Measurements from ENCODE around the gene STARD3. TPM values are rescaled to one million over a fixed set of nuclear protein-coding genes. Genes with fewer than 3 reads are reported as not detected.
"Not testable (repeated sequence)": the region's sequence is repeated elsewhere in the genome, so short reads cannot be mapped to it uniquely, and the experiment has no call there.

The STARD3 gene
- total RNA-seq, 2 donors from 2014 or later: 59.8 to 76.0 TPM

GRCh38 chr17:39700148-39700987 lies 63.4 kb downstream of the STARD3 start:
- ATAC-seq (replicated peaks): no peak
- no peak overlapping the region for H3K4me3 Mint-ChIP-seq
- H3K4me1 Mint-ChIP-seq: peaks cover 5% of the 10 kb centered on the region
- H3K36me3 Mint-ChIP-seq (ENCODE audit: low read depth): no peaks in the 10 kb centered on the region
- no peak overlapping the region for H3K27ac Mint-ChIP-seq
- no peaks in the 10 kb centered on the region for H3K9me3 Mint-ChIP-seq
- H3K27me3 Mint-ChIP-seq: peaks cover 20% of the 10 kb centered on the region

DNA sequence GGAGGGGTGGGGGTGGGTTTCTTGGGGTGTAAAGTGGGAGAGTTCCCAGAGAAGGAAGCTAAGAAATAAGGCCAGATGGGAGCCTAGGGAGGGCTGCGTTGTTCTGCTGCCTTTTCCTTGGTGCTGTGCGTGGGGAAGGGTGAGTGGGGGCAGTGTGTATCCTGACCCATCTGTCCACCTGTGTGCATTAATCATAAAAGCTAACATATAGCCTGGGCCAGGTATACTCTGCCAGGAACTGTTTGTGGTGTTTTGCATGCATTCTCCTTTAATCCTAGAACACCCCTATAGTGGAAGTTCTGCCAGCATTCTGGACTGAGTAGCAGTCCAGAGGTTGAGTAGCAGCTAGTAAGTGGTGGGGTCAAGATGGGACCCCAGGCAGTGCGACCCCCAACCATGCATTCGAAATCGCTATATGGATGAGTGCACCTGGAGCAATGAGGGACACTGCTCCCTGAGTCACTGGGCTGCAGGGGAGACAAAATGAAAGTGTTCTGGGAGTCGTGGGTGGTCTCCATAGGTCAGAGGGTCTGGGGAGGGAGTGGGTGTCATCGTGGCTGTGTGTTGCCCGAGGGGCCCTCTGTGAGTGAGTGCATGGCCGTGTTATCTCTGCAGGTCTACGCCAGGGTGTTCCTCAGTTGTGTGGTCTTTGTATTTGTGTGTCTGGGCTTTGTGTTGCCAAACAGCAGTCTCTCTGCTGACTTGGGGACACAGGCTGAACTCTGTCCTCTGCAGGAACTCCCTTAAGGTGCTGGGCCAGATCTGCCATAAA lies 64.3 kb downstream of the STARD3 start:
- H3K4me3 Mint-ChIP-seq: no peak overlapping the region
- no peaks in the 10 kb centered on the region for H3K9me3 Mint-ChIP-seq
- peaks cover 5% of the 10 kb centered on the region for H3K4me1 Mint-ChIP-seq
- H3K36me3 Mint-ChIP-seq (ENCODE audit: low read depth): no peaks in the 10 kb centered on the region
- no peak for ATAC-seq (replicated peaks)
- H3K27me3 Mint-ChIP-seq: peaks cover 20% of the 10 kb centered on the region
- H3K27ac Mint-ChIP-seq: no peak overlapping the region

DNA sequence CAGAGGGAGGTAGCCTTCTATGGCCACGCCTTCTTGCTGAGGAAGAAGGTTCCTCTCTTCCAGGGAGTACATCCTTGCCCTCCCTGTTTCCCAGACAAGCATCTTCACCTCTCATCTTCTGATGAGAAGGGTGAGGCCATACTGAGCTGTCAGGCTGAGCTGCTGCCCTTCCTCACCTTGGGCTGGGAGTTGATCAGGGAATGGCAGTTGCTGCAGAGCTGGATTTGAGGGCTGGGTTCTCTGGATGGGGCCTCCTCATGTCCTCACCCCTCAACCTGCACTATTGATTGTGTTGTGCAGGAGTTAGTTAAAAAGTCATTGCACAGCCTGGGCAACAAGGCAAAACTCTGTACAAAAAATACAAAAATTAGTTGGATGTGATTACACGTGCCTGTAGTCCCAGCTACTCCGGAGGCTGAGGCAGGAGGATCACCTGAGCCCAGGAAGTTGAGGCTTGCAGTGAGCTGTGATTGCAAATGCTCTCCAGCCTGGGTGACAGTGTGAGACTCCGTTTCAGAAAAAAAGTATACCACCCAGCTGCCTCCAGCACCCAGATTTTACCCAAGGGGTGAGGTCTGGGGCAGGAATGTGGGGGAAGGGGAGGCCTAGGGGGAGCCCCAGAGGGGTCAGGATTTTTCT lies 65.0 kb downstream of the STARD3 start:
- H3K27ac Mint-ChIP-seq: no peak overlapping the region
- no peak for ATAC-seq (replicated peaks)
- no peaks in the 10 kb centered on the region for H3K36me3 Mint-ChIP-seq (ENCODE audit: low read depth)
- H3K27me3 Mint-ChIP-seq: peaks cover 20% of the 10 kb centered on the region
- no peak overlapping the region for H3K4me3 Mint-ChIP-seq
- H3K9me3 Mint-ChIP-seq: no peaks in the 10 kb centered on the region
- H3K4me1 Mint-ChIP-seq: peaks cover 6% of the 10 kb centered on the region

- Mint-ChIP-seq H3K27me3 (peaks cover 20% of the 10 kb centered on the region), H3K36me3 (ENCODE audit: low read depth) (no peaks in the 10 kb centered on the region), H3K4me3 (no peak overlapping the region), H3K9me3 (no peaks in the 10 kb centered on the region), H3K4me1 (peaks cover 12% of the 10 kb centered on the region), H3K27ac (no peak overlapping the region)
- ATAC-seq (replicated peaks): no peak
Measured at GRCh38 chr17:39702901-39703893, 66.3 kb downstream of the STARD3 start.

DNA sequence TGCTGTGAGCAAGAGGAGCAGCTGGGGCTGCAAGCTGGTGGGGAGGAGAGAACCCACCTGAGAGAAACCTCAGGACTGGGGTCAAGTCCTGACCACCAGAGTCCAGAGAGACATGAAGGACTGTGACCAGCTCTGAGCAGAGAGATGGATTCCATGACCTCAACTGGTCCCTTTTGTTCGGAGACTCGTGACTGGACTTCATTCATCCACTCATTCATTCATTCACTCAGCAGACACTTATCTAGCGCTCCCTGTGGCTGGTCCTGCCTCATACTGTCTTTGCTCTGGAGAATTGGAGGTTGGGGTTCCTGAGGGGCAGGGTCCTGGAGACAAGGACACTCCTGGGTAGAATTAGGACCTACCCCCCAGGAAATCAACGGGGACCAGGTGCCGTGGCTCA lies 67.0 kb downstream of the STARD3 start:
- no peak overlapping the region for H3K4me3 Mint-ChIP-seq
- no peaks in the 10 kb centered on the region for H3K9me3 Mint-ChIP-seq

DNA sequence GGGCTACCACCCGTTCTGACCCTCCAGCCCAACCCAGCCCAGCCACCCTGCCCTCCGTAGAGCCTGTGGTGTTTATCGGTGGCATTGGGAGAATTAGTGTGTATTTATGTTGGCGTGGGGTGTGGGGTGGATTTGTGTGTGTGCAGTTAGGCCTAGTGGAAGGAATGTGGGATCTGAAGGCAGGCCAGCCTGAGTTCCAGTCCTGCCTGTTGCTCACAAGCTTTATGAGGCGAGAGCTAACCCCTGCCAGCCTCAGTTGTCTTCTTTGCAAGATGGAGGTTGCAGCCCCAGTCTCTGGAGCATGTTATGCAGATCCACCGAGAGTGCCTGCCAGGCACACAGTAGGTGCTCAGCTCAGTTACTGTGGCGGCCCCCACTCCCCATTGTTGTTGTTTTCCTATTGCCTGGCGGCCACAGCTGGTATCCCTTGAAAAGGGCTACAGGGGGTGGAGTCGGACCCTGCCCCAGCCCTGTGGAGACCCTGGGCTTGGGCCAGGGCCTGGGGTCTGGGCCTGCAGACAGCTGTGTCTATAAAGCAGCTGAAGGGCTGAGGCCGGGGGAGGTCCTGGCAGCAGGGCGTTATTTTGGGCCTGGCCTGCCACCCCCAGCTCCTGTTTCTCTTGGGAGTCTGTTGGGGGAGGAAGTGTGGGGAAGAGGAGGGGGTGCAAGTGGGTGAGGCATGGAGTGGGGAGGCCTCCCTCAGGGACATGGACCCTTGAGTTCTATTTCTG lies 68.0 kb downstream of the STARD3 start:
- H3K27me3 Mint-ChIP-seq: peaks cover 11% of the 10 kb centered on the region
- no peak for ATAC-seq (replicated peaks)
- no peak overlapping the region for H3K27ac Mint-ChIP-seq
- no peaks in the 10 kb centered on the region for H3K9me3 Mint-ChIP-seq
- H3K4me3 Mint-ChIP-seq: no peak overlapping the region
- H3K4me1 Mint-ChIP-seq: peaks cover 12% of the 10 kb centered on the region
- no peaks in the 10 kb centered on the region for H3K36me3 Mint-ChIP-seq (ENCODE audit: low read depth)

More for the DNA sequence above, 67.0 kb downstream of the STARD3 start:
- H3K27me3 Mint-ChIP-seq: peaks cover 18% of the 10 kb centered on the region
- no peak overlapping the region for H3K27ac Mint-ChIP-seq
- H3K4me1 Mint-ChIP-seq: peaks cover 12% of the 10 kb centered on the region
- H3K36me3 Mint-ChIP-seq (ENCODE audit: low read depth): no peaks in the 10 kb centered on the region
- no peak for ATAC-seq (replicated peaks)

DNA sequence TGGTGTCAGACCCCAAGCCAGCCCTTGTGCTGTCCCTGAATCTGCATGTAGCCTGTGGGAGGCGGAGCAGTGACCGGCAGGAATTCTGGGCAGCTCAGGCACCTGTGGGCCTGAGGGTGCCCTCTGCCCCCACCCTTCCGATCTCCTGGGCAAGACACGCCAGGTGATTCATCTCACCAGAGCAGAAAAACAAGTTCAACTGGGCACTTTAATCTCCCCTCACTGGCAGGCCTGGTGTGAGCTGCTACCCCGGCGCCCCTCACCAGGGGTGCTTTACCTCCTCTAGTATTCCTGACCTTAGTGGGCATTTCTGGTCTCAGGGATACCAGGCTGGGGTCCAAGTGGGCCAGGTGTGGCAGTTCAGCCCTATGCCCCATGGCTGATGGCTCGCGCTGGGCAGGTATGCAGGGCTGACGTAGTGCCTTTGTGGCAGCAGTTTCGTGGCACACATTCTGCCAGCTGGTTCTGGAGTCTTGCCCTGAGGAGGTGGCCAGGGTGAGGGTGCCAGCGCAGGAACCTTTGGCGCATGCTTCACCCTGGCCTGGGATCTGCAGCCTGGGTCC lies 68.9 kb downstream of the STARD3 start:
- H3K27ac Mint-ChIP-seq: no peak overlapping the region
- peaks cover 10% of the 10 kb centered on the region for H3K27me3 Mint-ChIP-seq
- ATAC-seq (replicated peaks): no peak
- H3K4me1 Mint-ChIP-seq: peaks cover 12% of the 10 kb centered on the region
- no peaks in the 10 kb centered on the region for H3K9me3 Mint-ChIP-seq
- no peaks in the 10 kb centered on the region for H3K36me3 Mint-ChIP-seq (ENCODE audit: low read depth)
- no peak overlapping the region for H3K4me3 Mint-ChIP-seq

DNA sequence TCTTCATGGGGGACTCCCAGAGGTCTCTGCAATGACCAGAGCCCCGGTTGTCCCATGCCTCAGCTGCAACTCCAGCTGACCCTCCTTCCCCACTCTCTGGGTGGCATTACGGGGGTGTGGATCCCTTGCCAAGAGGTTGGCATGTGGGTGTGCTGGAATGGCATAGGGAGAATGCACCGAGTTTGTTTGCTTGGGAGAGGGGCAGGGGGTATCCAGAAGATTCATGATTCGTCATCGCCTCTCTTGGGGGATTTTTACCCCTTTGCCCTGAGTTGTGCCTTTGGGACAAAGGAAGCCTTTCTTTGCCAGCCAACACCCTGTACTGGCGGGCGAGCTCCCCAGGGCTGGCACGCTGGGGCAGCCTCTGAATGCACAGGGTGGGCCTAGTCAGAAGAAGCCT lies 69.4 kb downstream of the STARD3 start:
- ATAC-seq (replicated peaks): no peak
- H3K27ac Mint-ChIP-seq: no peak overlapping the region

DNA sequence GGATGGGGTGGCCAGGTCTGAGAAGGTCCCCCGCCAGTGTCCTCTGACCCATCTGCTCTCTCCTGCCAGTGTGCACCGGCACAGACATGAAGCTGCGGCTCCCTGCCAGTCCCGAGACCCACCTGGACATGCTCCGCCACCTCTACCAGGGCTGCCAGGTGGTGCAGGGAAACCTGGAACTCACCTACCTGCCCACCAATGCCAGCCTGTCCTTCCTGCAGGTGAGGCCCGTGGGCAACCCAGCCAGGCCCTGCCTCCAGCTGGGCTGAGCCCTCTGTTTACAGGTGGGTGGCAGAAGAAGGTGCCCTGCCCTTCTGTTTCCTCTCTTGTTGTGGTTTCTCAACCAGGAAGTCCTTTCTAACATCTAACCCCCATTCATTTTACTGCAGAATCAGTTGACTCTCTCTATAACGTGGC lies 70.0 kb downstream of the STARD3 start:
- peak overlapping the region; percentile 23 for H3K4me3 Mint-ChIP-seq
- no peaks in the 10 kb centered on the region for H3K27me3 Mint-ChIP-seq
- H3K27ac Mint-ChIP-seq: peak overlapping the region; percentile 66
- H3K9me3 Mint-ChIP-seq: no peaks in the 10 kb centered on the region
- no peaks in the 10 kb centered on the region for H3K36me3 Mint-ChIP-seq (ENCODE audit: low read depth)
- peak; percentile 23 for ATAC-seq (replicated peaks)
- peaks cover 12% of the 10 kb centered on the region for H3K4me1 Mint-ChIP-seq

More for the DNA sequence above, 69.4 kb downstream of the STARD3 start:
- H3K9me3 Mint-ChIP-seq: no peaks in the 10 kb centered on the region
- H3K36me3 Mint-ChIP-seq (ENCODE audit: low read depth): no peaks in the 10 kb centered on the region
- no peak overlapping the region for H3K4me3 Mint-ChIP-seq
- peaks cover 4% of the 10 kb centered on the region for H3K27me3 Mint-ChIP-seq
- peaks cover 12% of the 10 kb centered on the region for H3K4me1 Mint-ChIP-seq

- H3K9me3 Mint-ChIP-seq: no peaks in the 10 kb centered on the region
- no peak overlapping the region for H3K27ac Mint-ChIP-seq
- peaks cover 11% of the 10 kb centered on the region for H3K4me1 Mint-ChIP-seq
- H3K4me3 Mint-ChIP-seq: no peak overlapping the region
- H3K36me3 Mint-ChIP-seq (ENCODE audit: low read depth): no peaks in the 10 kb centered on the region
- no peaks in the 10 kb centered on the region for H3K27me3 Mint-ChIP-seq
- ATAC-seq (replicated peaks): no peak
Measured at GRCh38 chr17:39709319-39709997, 72.5 kb downstream of the STARD3 start.

DNA sequence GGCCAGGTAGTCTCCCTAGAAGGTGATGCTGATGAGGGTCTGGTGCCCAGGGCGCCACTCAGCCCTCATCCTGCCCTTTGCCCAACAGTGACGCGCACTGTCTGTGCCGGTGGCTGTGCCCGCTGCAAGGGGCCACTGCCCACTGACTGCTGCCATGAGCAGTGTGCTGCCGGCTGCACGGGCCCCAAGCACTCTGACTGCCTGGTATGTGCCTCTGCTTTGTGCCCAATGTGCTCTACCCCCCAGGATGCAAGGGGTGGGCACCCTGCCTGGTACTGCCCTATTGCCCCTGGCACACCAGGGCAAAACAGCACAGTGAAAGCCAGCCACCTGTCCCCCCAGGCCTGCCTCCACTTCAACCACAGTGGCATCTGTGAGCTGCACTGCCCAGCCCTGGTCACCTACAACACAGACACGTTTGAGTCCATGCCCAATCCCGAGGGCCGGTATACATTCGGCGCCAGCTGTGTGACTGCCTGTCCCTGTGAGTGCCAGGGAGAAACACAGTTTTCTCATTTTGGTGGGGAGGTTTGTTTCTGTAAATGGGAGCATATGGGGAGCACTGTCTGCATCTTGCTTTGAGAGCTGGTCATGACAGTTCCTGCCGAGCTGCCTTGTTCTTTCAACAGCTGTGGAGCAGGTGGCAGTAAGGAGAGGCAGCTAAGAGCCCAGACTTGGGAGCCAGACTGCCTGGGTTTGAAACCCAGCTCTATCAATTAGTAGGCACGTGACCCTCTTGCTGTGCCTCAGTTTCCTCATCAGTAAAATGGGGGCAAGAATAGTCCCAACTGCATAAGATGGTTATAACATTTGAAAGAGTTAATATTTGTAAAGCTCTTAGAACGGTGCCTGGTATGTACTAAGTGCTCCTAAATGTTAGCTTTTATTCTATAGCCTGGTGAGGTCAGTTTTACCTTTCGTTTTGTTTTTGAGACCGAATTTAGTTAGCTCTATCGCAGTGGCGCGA lies 73.3 kb downstream of the STARD3 start:
- H3K27ac Mint-ChIP-seq: no peak overlapping the region
- H3K4me3 Mint-ChIP-seq: no peak overlapping the region
- no peaks in the 10 kb centered on the region for H3K36me3 Mint-ChIP-seq (ENCODE audit: low read depth)
- ATAC-seq (replicated peaks): no peak
- H3K4me1 Mint-ChIP-seq: peaks cover 7% of the 10 kb centered on the region
- no peaks in the 10 kb centered on the region for H3K27me3 Mint-ChIP-seq
- H3K9me3 Mint-ChIP-seq: no peaks in the 10 kb centered on the region

- not testable (repeated sequence) for ATAC-seq (replicated peaks); H3K4me1 Mint-ChIP-seq; H3K4me3 Mint-ChIP-seq; H3K36me3 Mint-ChIP-seq (ENCODE audit: low read depth); H3K27ac Mint-ChIP-seq; H3K9me3 Mint-ChIP-seq; H3K27me3 Mint-ChIP-seq
Measured at GRCh38 chr17:39711071-39711470, 74.1 kb downstream of the STARD3 start.

Measured in activated T-helper 17 cell treated with anti-CD3 and anti-CD28 coated beads, Interleukin-2, amount 50 U/mL, for 72 hours (primary cell).